Uterus (tissue), 2 donors: ENCODE results near the gene WDFY2.

ENCODE experiments used
- CTCF ChIP-seq, 4 experiments: fragments of 200-600 bp in 2 of 4; fragments of 450-650 bp in 2 of 4; sonication (generic) in 2 of 4; IDR thresholded peaks; one replicate each; pipeline ENCODE4 v1.5.1; 2016 to 2019; ENCODE audit warnings: antibody characterized with exemption in 4 of 4, mild to moderate bottlenecking in 2 of 4, moderate library complexity in 1 of 4
- POLR2A ChIP-seq, 2 donors: fragments of 450-650 bp; IDR thresholded peaks; one replicate each; pipeline ENCODE4 v1.6.1; 2016; ENCODE audit warnings: antibody characterized with exemption in 2 of 2, mild to moderate bottlenecking in 1 of 2, moderate library complexity in 1 of 2

DNA sequence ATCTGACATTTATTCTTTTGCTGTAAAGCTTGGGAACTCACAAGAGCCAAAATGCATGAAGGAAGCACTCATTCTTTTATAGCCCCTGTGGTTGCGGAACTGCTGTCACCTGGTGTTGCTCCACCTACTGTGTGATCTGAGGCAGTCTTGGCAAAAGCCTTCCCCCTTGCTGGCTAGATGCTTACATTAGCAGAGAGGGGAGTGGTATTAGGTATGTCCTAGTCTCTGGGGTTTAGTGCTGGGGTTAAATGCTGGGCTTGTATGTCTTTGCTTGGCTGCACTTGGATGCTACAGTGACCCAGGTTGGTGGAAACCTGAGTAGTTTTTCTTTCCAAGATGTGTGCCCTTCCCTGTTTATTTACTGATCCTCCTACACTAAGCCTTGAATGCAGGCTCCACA, 99.3 kb downstream of the WDFY2 start:
- TF ChIP-seq CTCF (IDR thresholded peaks at IDR 0.05) = no peak
- no peak for TF ChIP-seq POLR2A (IDR thresholded peaks at IDR 0.05)
